ENCODE measurements around the gene LRRIQ4. TPM values are rescaled to one million over a fixed set of nuclear protein-coding genes. Genes with fewer than 3 reads are reported as not detected.

LRRIQ4 gene
- total RNA-seq, 4 donors from 2014 or later, result 0.13 TPM; not detected in 3

DNA sequence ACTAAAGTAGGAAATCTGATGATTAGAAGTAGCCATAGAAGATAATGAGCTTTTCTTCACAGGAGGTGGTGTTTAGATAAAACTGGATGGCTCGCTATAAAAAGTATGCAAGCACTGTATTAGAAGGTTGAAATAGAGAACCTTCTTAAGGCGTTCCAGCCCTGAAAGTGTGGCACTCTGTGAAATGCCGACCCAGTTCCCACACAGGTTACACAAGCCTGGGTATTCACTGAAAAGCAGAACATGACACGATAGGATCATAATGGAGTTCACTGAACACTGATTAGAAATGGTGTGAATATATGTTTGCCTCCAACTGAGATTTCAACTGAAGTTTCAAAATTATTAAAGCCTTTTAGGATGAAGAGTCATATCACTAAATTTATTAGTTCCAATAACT lies 15.0 kb downstream of the LRRIQ4 start:
- ATAC-seq (no peak), DNase-seq (no peak)
- no peak overlapping the region for H3K27ac ChIP-seq
- H3K27me3 ChIP-seq, result no peaks in the 10 kb centered on the region
- H3K4me3 ChIP-seq, result no peak overlapping the region
- intact Hi-C loops (cut with DNase I; ENCODE audit: low total_unique reads), result no loop called here
- no peak for TF ChIP-seq POLR2A (IDR thresholded peaks at IDR 0.05)
- TF ChIP-seq, protein P1, sequence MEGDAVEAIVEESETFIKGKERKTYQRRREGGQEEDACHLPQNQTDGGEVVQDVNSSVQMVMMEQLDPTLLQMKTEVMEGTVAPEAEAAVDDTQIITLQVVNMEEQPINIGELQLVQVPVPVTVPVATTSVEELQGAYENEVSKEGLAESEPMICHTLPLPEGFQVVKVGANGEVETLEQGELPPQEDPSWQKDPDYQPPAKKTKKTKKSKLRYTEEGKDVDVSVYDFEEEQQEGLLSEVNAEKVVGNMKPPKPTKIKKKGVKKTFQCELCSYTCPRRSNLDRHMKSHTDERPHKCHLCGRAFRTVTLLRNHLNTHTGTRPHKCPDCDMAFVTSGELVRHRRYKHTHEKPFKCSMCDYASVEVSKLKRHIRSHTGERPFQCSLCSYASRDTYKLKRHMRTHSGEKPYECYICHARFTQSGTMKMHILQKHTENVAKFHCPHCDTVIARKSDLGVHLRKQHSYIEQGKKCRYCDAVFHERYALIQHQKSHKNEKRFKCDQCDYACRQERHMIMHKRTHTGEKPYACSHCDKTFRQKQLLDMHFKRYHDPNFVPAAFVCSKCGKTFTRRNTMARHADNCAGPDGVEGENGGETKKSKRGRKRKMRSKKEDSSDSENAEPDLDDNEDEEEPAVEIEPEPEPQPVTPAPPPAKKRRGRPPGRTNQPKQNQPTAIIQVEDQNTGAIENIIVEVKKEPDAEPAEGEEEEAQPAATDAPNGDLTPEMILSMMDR (IDR thresholded peaks at IDR 0.05 in 4 of 5, conservative IDR thresholded peaks at IDR 0.05 in 1 of 5), result no peak
- in situ Hi-C loops (cut with MboI; ENCODE audit: low sequenced_read_pairs in 4 of 4), result no loop called here
- H3K4me1 ChIP-seq, result no peaks in the 10 kb centered on the region
- no peaks in the 10 kb centered on the region for H3K36me3 ChIP-seq
- H3K9me3 ChIP-seq, result no peaks in the 10 kb centered on the region

DNA sequence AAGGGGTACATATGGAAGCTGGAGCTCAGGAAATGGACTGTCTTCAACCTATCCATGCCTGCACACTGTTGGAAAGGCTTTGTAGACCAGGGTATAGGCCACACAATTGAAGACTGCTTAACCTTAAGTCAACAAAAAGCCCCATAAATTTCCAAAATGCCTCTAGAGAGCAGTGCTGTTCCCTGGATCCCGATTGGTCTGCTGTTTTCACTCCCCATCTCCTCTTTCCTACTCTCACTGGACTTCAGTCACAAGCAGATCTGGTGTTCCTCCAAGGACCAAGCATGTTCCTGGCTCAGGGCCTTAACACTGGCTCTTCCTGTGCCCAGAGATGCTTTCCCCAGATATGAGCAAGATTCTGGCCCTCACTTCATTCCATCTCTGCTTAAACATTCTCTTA lies 22.9 kb downstream of the LRRIQ4 start:
- Histone ChIP-seq H3K36me3 (no peaks in the 10 kb centered on the region), H3K27me3 (no peaks in the 10 kb centered on the region), H3K4me1 (no peaks in the 10 kb centered on the region), H3K27ac (no peak overlapping the region), H3K9me3 (no peaks in the 10 kb centered on the region), H3K4me3 (no peak overlapping the region)
- TF ChIP-seq, protein P1 (IDR thresholded peaks at IDR 0.05 in 4 of 5, conservative IDR thresholded peaks at IDR 0.05 in 1 of 5), result no peak
- no peak for TF ChIP-seq POLR2A (IDR thresholded peaks at IDR 0.05)
- ATAC-seq, result no peak
- DNase-seq, result no peak
- in situ Hi-C loops (cut with MboI; ENCODE audit: low sequenced_read_pairs in 4 of 4), result no loop called here
- intact Hi-C loops (cut with DNase I; ENCODE audit: low total_unique reads), result no loop called here

DNA sequence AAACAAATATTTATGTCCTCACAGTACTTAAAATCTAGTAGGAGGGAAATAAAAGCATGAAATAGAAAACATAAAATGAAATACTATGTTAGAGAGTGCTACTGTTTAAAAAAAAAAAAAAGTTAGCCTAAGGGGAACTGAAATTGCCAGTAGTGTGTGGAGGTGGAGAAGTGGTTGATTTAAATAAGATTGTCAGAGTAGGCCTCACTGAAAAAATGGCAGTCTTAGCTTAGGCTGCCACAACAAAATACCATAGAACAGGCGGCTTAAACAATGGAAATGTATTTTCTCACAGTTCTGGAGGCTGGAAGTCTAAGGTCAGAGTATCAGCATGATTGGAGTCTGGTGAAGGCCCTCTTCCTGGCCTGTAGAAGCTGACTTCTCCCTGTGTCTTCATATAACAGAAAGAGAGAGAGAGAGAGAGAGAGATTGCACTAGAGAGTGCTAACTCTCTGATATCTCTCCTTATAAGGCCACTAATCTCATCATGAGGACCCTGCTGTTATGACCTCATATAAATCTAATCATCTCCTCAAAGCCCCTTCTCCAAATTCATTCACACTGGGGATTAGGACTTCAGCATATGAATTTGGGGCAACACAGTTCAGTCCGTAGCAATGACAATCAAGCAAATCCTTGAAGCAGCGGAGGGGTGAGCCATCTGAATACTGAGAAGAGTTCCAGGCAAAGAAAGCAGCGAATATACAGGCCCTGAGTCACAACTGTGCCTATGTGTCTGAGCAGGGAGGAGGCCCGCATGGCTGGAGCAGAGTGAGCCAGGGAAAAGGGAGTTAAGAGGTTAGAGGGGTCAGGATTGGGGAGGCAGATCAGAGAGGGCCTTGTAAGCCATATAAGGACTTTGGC lies 23.6 kb downstream of the LRRIQ4 start:
- H3K4me1 ChIP-seq, result no peaks in the 10 kb centered on the region

DNA sequence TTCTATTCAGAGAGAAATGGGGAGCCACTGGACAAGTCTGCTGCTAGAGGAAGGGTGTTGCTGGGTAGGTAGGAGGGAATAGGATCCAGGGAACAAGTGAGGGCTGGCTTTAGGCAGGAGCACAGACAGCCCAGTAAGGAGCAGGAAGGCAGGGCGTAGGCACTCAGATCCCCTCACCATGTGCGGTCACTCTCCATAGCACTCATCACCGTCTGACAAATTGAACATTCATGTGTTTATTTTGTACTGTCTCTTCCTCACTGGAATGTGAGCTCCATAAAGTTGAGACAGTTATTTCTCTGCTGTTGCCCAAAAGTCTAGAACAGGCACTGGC lies 24.2 kb downstream of the LRRIQ4 start:
- Histone ChIP-seq H3K9me3 (no peaks in the 10 kb centered on the region), H3K27me3 (no peaks in the 10 kb centered on the region), H3K4me1 (no peaks in the 10 kb centered on the region), H3K4me3 (no peak overlapping the region), H3K36me3 (no peaks in the 10 kb centered on the region), H3K27ac (no peak overlapping the region)
- intact Hi-C loops (cut with DNase I; ENCODE audit: low total_unique reads), result no loop called here
- no peak for DNase-seq
- TF ChIP-seq POLR2A (IDR thresholded peaks at IDR 0.05), result no peak
- TF ChIP-seq, protein P1 (IDR thresholded peaks at IDR 0.05 in 4 of 5, conservative IDR thresholded peaks at IDR 0.05 in 1 of 5), result no peak
- in situ Hi-C loops (cut with MboI; ENCODE audit: low sequenced_read_pairs in 4 of 4), result no loop called here
- ATAC-seq, result no peak

More for the DNA sequence above, 23.6 kb downstream of the LRRIQ4 start:
- H3K36me3 ChIP-seq, result no peaks in the 10 kb centered on the region
- DNase-seq, result no peak
- H3K27me3 ChIP-seq, result no peaks in the 10 kb centered on the region
- in situ Hi-C loops (cut with MboI; ENCODE audit: low sequenced_read_pairs in 4 of 4) (no loop called here), intact Hi-C loops (cut with DNase I; ENCODE audit: low total_unique reads) (no loop called here)
- ATAC-seq, result no peak
- TF ChIP-seq, protein P1 (IDR thresholded peaks at IDR 0.05 in 4 of 5, conservative IDR thresholded peaks at IDR 0.05 in 1 of 5), result no peak
- TF ChIP-seq POLR2A (IDR thresholded peaks at IDR 0.05), result no peak
- no peak overlapping the region for H3K4me3 ChIP-seq
- H3K27ac ChIP-seq, result no peak overlapping the region
- no peaks in the 10 kb centered on the region for H3K9me3 ChIP-seq
